ENCODE data around the gene ZNF432. TPM values are rescaled to one million over a fixed set of nuclear protein-coding genes. Genes with fewer than 3 reads are reported as not detected.
A peak's percentile ranks its signal among the peaks of the same experiment; 100 is the strongest.

ZNF432 gene
- total RNA-seq, 4 donors from 2014 or later, result 8.0 to 16.1 (median 10.1) TPM

GRCh38 chr19:52020506-52020905, 28.1 kb downstream of the ZNF432 start:
- Histone ChIP-seq H3K36me3 (peaks cover 12 to 97% (median 57%) of the 10 kb centered on the region in 4 donors), H3K27me3 (no peaks in the 10 kb centered on the region), H3K9me3 (peaks cover 78 to 79% of the 10 kb centered on the region in 2 donors), H3K4me3 (no peak overlapping the region), H3K27ac (no peak overlapping the region), H3K4me1 (no peaks in the 10 kb centered on the region)
- DNase-seq, result no peak
- intact Hi-C loops (cut with DNase I; ENCODE audit: low total_unique reads), result no loop called here
- in situ Hi-C loops (cut with MboI; ENCODE audit: low pct_ligation_motif_present in 1 of 4, low pct_unique_long_range_greater_than_20kb in 1 of 4, low sequenced_read_pairs in 3 of 4), result no loop called here
- 97 to 100% methylated on average over 1 to 4 of the region's 4 CpGs for WGBS, 2 donors (ENCODE audit: low coverage in 1 of 2)
- no peak for TF ChIP-seq CTCF (IDR thresholded peaks at IDR 0.05)
- TF ChIP-seq POLR2AphosphoS5 (IDR thresholded peaks at IDR 0.05), result no peak
- TF ChIP-seq POLR2A (IDR thresholded peaks at IDR 0.05), result no peak

GRCh38 chr19:52010674-52011073, 38.0 kb downstream of the ZNF432 start:
- intact Hi-C loops (cut with DNase I; ENCODE audit: low total_unique reads), result no loop called here
- TF ChIP-seq EP300 (IDR thresholded peaks at IDR 0.05; ENCODE audit: low read depth) (no peak), POLR2AphosphoS5 (IDR thresholded peaks at IDR 0.05) (no peak), CTCF (IDR thresholded peaks at IDR 0.05) (no peak), POLR2A (IDR thresholded peaks at IDR 0.05) (no peak)
- 100% methylated on average over 1 of the region's 1 CpG; no CpG with 5 or more reads in 1 of the 2 donors for WGBS, 2 donors (ENCODE audit: low coverage in 1 of 2)
- in situ Hi-C loops (cut with MboI; ENCODE audit: low pct_ligation_motif_present in 1 of 4, low pct_unique_long_range_greater_than_20kb in 1 of 4, low sequenced_read_pairs in 3 of 4), result no loop called here
- Histone ChIP-seq H3K27me3 (no peaks in the 10 kb centered on the region), H3K4me3 (no peak overlapping the region), H3K4me1 (peaks cover 0 to 15% (median 6%) of the 10 kb centered on the region in 4 donors), H3K9me3 (peaks cover 20 to 23% of the 10 kb centered on the region in 2 donors), H3K36me3 (peaks cover 0 to 21% (median 6%) of the 10 kb centered on the region in 4 donors), H3K27ac (no peak overlapping the region)
- DNase-seq, result no peak

GRCh38 chr19:52007806-52008557, 40.7 kb downstream of the ZNF432 start, which contains the start of gene ZNF615:
TSS of gene ZNF615 (minus strand) at chr19:52008211. CDS start at chr19:52003711, 4,500 bp downstream.
- intact Hi-C loops (cut with DNase I; ENCODE audit: low total_unique reads), result no loop called here
- no peaks in the 10 kb centered on the region for H3K27me3 ChIP-seq
- no peak for TF ChIP-seq EP300 (IDR thresholded peaks at IDR 0.05; ENCODE audit: low read depth)
- peak; percentile 46 to 53 (median 46) for TF ChIP-seq POLR2AphosphoS5 (IDR thresholded peaks at IDR 0.05)
- peak within 1 kb of the TSS; percentile 73 to 92 (median 84) for H3K27ac ChIP-seq
- peaks cover 0 to 15% (median 6%) of the 10 kb centered on the region in 4 donors for H3K4me1 ChIP-seq
- WGBS, 2 donors (ENCODE audit: low coverage in 1 of 2), result 2 to 4% methylated on average over 9 to 39 of the region's 44 CpGs
- DNase-seq, result peak; percentile 90
- peak within 1 kb of the TSS; percentile 54 to 77 (median 64) for H3K4me3 ChIP-seq
- peaks cover 17 to 27% of the 10 kb centered on the region in 2 donors for H3K9me3 ChIP-seq
- in situ Hi-C loops (cut with MboI; ENCODE audit: low pct_ligation_motif_present in 1 of 4, low pct_unique_long_range_greater_than_20kb in 1 of 4, low sequenced_read_pairs in 3 of 4), result no loop called here
- peaks cover 0 to 25% (median 11%) of the 10 kb centered on the region in 4 donors for H3K36me3 ChIP-seq

GRCh38 chr19:52007451-52007805, 41.2 kb downstream of the ZNF432 start:
- H3K27me3 ChIP-seq, result no peaks in the 10 kb centered on the region
- peak overlapping the region; percentile 54 to 77 (median 64) for H3K4me3 ChIP-seq
- WGBS, 2 donors (ENCODE audit: low coverage in 1 of 2), result 9% methylated on average over 9 of the region's 9 CpGs; no CpG with 5 or more reads in 1 of the 2 donors
- in situ Hi-C loops (cut with MboI; ENCODE audit: low pct_ligation_motif_present in 1 of 4, low pct_unique_long_range_greater_than_20kb in 1 of 4, low sequenced_read_pairs in 3 of 4), result no loop called here
- H3K36me3 ChIP-seq, result peaks cover 0 to 25% (median 11%) of the 10 kb centered on the region in 4 donors
- intact Hi-C loops (cut with DNase I; ENCODE audit: low total_unique reads), result no loop called here
- H3K27ac ChIP-seq, result peak overlapping the region; percentile 73 to 92 (median 84)
- peaks cover 18 to 24% of the 10 kb centered on the region in 2 donors for H3K9me3 ChIP-seq
- peaks cover 0 to 15% (median 6%) of the 10 kb centered on the region in 4 donors for H3K4me1 ChIP-seq
- DNase-seq, result no peak
- TF ChIP-seq EP300 (IDR thresholded peaks at IDR 0.05; ENCODE audit: low read depth), result no peak

- TF ChIP-seq CTCF (IDR thresholded peaks at IDR 0.05) (no peak), POLR2A (IDR thresholded peaks at IDR 0.05) (no peak), POLR2AphosphoS5 (IDR thresholded peaks at IDR 0.05) (no peak), EP300 (IDR thresholded peaks at IDR 0.05; ENCODE audit: low read depth) (no peak)
- Histone ChIP-seq H3K27me3 (no peaks in the 10 kb centered on the region), H3K4me1 (no peaks in the 10 kb centered on the region), H3K4me3 (no peak overlapping the region), H3K9me3 (peaks cover 88 to 92% of the 10 kb centered on the region in 2 donors), H3K27ac (no peak overlapping the region), H3K36me3 (peaks cover 3 to 65% (median 34%) of the 10 kb centered on the region in 4 donors)
- in situ Hi-C loops (cut with MboI; ENCODE audit: low pct_ligation_motif_present in 1 of 4, low pct_unique_long_range_greater_than_20kb in 1 of 4, low sequenced_read_pairs in 3 of 4), result no loop called here
- intact Hi-C loops (cut with DNase I; ENCODE audit: low total_unique reads), result no loop called here
- 97% methylated on average over 2 of the region's 2 CpGs; no CpG with 5 or more reads in 1 of the 2 donors for WGBS, 2 donors (ENCODE audit: low coverage in 1 of 2)
- no peak for DNase-seq
Measured at GRCh38 chr19:51994048-51994644, 54.5 kb downstream of the ZNF432 start.

Data from transverse colon (tissue), 4 donors.